H1 (cell line): ENCODE measurements around the gene SHMT2.

Experiments
- BCL11A ChIP-seq, 2 experiments: IDR thresholded peaks; one replicate each; pipeline ENCODE4 v1.6.1; 2011; ENCODE audit warnings: low read depth in 2 of 2, low read length in 2 of 2, mild to moderate bottlenecking in 2 of 2
- CBX5 ChIP-seq: fragments of 300-800, 300-1000 bp; sonication (generic); IDR thresholded peaks from 2 replicates; pipeline ENCODE4 v1.7.1; 2016; ENCODE audit warnings: antibody characterized with exemption, low read length, low read depth
- CTCF ChIP-seq, 3 experiments: IDR thresholded peaks; 1 replicate in 2 of 3; 2 replicates in 1 of 3; pipeline versions ENCODE4 v1.5.1 to v1.6.1; 2011; ENCODE audit warnings: low read length in 3 of 3, mild to moderate bottlenecking in 3 of 3, inconsistent platforms in 2 of 3, low read depth in 1 of 3, moderate library complexity in 1 of 3; ENCODE audit not compliant: insufficient read depth in 1 of 3; ENCODE audit errors: control extremely low read depth in 1 of 3
- EP300 ChIP-seq, 2 experiments: IDR thresholded peaks; 1 replicate in 1 of 2; 2 replicates in 1 of 2; pipeline ENCODE4 v1.6.1; 2011 to 2012; ENCODE audit warnings: low read depth in 2 of 2, low read length in 2 of 2, mild to moderate bottlenecking in 2 of 2, borderline replicate concordance in 1 of 2, inconsistent platforms in 1 of 2, moderate library complexity in 1 of 2
- EZH2 ChIP-seq: fragments of 200-600 bp; sonication (generic); IDR thresholded peaks from 2 replicates; pipeline ENCODE4 v1.7.1; 2012; ENCODE audit warnings: low read depth, mild to moderate bottlenecking, moderate library complexity, low read length, inconsistent platforms; ENCODE audit not compliant: severe bottlenecking
- GABPA ChIP-seq: IDR thresholded peaks from 2 replicates; pipeline ENCODE4 v1.6.1; 2011; ENCODE audit warnings: mild to moderate bottlenecking, low read length, moderate library complexity, borderline replicate concordance; ENCODE audit not compliant: insufficient read depth
- JUND ChIP-seq: IDR thresholded peaks from 2 replicates; pipeline ENCODE4 v1.6.1; 2011; ENCODE audit warnings: mild to moderate bottlenecking, improper control_type of control experiment, low read length
- MAFK ChIP-seq: IDR thresholded peaks from 2 replicates; pipeline ENCODE4 v1.6.1; 2012; ENCODE audit warnings: low read depth, mild to moderate bottlenecking, improper control_type of control experiment, low read length
- POLR2A ChIP-seq, 2 experiments: IDR thresholded peaks; 1 replicate in 1 of 2; 2 replicates in 1 of 2; pipeline ENCODE4 v1.6.1; 2011; ENCODE audit warnings: low read depth in 2 of 2, low read length in 2 of 2, mild to moderate bottlenecking in 2 of 2; ENCODE audit errors: control extremely low read depth in 1 of 2
- POLR2AphosphoS5 ChIP-seq: IDR thresholded peaks from 2 replicates; pipeline ENCODE4 v1.6.1; 2011; ENCODE audit warnings: low read depth, low read length
- POU5F1 ChIP-seq: IDR thresholded peaks from 2 replicates; pipeline ENCODE4 v1.6.1; 2011; ENCODE audit warnings: low read depth, mild to moderate bottlenecking, low read length, moderate library complexity
- RAD21 ChIP-seq, 2 experiments: IDR thresholded peaks in 1 of 2; conservative IDR thresholded peaks in 1 of 2; 2 replicates each; pipeline ENCODE4 v1.6.1; 2011; ENCODE audit warnings: low read depth in 2 of 2, low read length in 2 of 2, improper control_type of control experiment in 1 of 2, inconsistent platforms in 1 of 2, mild to moderate bottlenecking in 1 of 2, moderate library complexity in 1 of 2
- TAF1 ChIP-seq: IDR thresholded peaks from 2 replicates; pipeline ENCODE4 v1.6.1; 2011; ENCODE audit warnings: mild to moderate bottlenecking, low read depth, low read length
- TCF12 ChIP-seq: IDR thresholded peaks from 2 replicates; pipeline ENCODE4 v1.6.1; 2011; ENCODE audit warnings: low read depth, mild to moderate bottlenecking, low read length

- TF ChIP-seq CBX5: no peak
- no peak for TF ChIP-seq POLR2AphosphoS5
- no peak for TF ChIP-seq CTCF (IDR thresholded peaks at IDR 0.05; ENCODE audit: control extremely low read depth in 1 of 3, insufficient read depth in 1 of 3, low read depth in 1 of 3, low read length in 3 of 3)
- no peak for TF ChIP-seq JUND
- TF ChIP-seq BCL11A (IDR thresholded peaks at IDR 0.05; ENCODE audit: low read depth in 2 of 2, low read length in 2 of 2): no peak
- TF ChIP-seq EP300 (IDR thresholded peaks at IDR 0.05; ENCODE audit: borderline replicate concordance in 1 of 2, low read depth in 2 of 2, low read length in 2 of 2): no peak
- TF ChIP-seq POU5F1: no peak
- no peak for TF ChIP-seq POLR2A (IDR thresholded peaks at IDR 0.05; ENCODE audit: control extremely low read depth in 1 of 2, low read depth in 2 of 2, low read length in 2 of 2)
- TF ChIP-seq RAD21 (IDR thresholded peaks at IDR 0.05 in 1 of 2, conservative IDR thresholded peaks at IDR 0.05 in 1 of 2; ENCODE audit: low read depth in 2 of 2, low read length in 2 of 2): no peak
- TF ChIP-seq TAF1: no peak
- TF ChIP-seq MAFK: no peak
- TF ChIP-seq EZH2: no peak
- TF ChIP-seq GABPA: no peak
- no peak for TF ChIP-seq TCF12
Observed at GRCh38 chr12:57200497-57200896, 29.0 kb upstream of the SHMT2 start.
